NCI-H2196 treated with DMSO at 0.1 percent for 48 hours (cell line): ENCODE measurements around the gene XXYLT1.

Experiments
- DNase-seq: peaks from one replicate; lab custom pipeline; 2025; ENCODE audit not compliant: unreplicated experiment; lab: John Stamatoyannopoulos, UW

The XXYLT1 gene

DNA sequence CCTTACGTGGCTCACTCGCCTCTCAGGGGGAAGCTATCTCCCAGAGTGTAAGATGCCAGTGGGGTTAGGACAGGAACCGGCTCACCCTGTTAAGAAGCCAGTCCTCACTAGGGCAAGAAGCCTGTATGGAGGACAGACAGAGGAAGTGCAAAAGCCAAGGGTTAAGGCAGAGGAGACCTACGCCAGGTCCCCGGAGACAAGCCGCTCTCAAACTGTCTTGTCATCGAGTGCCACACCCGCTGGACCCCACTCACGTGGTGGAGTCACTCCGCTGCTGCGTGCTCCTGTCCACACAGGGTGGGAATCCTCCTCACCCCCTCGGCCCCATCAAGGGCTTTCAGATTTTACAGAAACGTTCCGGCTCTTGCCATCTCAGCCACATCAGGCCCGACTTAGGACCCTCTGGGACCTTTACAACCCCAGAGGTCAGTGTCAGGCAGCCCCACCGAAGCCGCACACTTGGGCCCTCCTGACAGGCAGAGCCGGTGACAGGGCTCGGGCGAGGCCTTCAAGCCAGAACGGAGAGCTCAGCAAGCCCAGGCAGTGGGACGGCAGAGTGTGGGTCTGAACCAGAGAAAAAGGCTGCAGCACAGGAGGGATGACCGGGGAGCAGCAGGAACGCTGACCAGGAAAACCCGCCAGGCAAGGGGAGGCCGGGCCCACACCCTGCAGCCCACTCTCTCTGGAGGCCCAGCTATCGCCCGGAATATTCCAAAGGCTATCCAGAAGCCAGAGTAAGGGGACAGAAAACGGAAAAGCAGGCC lies 61.7 kb downstream of the XXYLT1 start:
- no peak for DNase-seq

DNA sequence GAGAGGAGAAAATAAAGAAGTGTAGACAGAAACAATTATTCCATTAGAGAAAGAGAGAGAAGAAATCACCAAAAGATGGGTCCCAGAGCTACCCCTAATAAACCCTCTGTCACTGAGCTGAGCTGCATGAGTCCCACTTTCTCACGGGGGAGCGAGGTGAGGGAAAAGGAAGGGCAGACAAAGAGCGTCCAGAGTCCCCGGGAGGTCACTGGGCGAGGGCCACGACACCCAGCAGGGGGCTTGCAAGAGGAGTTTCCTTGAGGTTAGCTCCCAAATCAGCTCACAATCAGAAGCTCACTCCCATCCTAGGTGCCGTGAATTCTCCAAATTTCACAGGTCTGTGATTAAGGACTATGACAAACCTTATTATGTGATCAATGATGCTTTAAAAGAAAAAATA lies 62.3 kb downstream of the XXYLT1 start:
- no peak for DNase-seq

DNA sequence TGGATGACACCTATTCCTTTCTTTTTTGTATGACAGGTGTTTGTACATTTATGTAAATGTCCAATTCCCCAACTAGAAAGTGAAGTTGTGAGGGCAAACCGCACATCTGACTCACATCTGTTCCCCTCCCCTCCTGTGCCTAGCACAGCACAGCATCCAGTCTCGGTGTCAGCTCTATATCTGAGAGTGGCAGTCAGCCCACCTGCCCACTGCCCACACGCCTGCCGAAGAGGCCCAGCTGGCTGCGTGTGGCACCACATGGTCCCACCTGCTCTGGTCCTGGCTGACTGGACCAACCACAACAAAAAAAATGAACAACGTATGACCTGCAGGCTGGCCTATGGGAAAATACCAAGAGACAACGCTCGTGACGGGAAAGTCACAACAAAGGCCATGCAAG lies 62.8 kb downstream of the XXYLT1 start:
- no peak for DNase-seq

DNA sequence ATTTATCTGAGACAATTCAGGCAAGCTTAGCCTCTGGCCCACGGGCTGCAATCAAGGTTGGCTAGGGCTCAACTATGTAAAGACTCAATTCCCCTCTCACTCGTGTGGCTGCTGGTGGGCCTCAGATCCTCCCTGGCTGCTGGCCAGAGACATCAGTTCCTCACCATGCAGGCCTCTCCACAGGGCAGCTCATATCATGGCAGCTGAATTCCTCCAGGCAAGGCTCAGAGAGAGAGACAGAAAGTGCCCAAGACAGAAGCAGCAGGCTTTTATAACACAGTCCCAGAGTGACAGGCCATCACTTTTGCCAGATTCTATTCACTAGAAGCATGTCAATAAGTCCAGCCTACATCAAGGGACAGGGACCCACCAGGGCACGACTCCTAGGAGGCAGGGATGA lies 63.2 kb downstream of the XXYLT1 start:
- DNase-seq, result no peak

DNA sequence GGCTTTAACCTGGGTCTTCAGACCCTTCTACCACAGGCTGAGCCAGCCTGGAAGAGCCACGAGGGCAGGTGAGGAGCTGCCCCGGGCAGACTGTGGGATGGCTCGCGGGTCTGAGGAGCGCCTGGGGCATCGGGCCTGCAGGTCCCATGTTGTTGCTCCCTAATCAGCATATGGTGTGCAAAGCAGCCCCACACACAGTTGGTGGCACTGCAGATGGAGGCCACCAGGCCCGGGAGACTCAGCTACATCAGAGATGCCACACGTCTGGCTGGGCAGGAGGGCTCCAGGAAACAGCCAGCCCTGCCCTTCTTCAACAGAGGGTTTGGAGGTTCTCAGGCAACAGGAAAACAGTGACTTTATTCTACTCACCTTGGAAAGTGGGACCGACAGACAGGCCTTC lies 63.9 kb downstream of the XXYLT1 start:
- DNase-seq, result no peak

DNA sequence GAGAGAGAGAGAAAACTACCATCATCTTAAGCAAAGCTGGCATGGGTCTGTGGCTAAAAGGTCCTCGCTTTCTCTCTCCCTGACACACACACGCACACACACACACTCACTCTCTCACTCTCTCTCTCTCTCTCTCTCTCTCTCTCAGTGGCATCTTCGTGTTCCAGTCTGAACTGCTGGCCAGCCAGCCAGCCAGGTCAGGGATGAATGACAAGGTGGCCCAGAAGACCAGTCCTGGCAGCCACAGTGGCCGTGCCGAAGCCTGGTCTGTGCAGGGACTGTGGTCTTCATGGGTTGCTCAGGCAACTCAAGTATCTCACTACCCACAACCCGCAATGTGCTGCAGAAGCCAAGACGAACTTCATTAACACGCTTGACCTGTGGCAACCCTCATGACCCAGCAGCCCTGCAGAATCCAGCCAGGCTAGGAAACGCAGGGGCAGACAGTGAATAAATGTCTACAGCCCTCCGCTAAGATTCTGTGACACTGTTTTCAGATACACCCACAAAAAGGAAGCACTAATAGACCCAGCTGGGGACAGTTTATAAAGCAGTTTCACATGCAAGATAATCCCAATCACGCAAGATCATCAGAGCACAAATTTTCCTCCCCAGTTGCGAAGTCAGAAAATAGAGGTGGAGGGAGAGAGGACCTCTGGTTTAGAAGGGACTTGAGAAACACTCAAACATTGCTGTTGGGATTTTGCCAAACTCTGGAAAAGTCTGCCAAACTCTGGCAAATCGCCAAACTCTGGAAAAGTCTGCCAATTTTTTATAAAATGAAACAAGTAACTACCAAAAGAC lies 66.4 kb downstream of the XXYLT1 start:
- no peak for DNase-seq

DNA sequence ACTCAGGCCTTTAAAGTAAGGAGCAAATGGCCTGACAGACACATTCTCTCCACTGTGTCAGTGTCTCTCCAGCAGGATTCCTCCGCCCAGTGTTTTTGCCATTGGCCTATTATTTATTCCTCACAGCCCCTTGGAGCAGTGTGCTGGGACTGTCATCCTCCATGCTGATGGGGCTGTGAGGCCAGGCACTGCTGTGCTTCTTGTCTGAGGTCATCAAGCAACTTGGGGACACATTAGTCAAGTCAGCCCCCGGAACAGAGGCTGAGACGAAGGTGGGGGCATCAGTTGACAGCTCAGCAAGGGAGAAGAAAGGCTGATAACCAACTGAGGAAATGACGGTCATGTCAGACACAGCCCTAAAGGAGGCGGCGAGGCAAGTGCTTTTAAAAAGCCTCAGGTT lies 67.4 kb downstream of the XXYLT1 start:
- DNase-seq, result no peak

DNA sequence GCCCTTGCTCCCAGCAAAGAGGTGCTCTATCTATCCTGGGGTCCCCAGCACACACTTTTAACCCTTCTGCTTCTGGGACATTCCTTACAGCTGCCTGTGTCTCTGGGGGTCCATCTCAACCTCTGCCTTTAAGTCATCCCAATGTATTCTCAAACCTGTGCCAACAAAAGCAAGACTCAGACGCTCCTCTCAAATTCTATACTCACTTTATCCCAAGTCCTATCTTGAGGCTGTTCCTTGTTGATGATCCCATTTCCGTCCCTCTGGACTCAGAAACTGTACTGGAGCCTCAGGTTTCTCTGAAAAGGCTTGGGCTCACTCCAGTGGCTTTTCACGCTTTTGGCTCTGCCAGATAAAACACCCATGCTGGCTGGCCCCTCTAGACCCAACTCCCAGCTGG lies 69.7 kb downstream of the XXYLT1 start:
- DNase-seq, result no peak

DNA sequence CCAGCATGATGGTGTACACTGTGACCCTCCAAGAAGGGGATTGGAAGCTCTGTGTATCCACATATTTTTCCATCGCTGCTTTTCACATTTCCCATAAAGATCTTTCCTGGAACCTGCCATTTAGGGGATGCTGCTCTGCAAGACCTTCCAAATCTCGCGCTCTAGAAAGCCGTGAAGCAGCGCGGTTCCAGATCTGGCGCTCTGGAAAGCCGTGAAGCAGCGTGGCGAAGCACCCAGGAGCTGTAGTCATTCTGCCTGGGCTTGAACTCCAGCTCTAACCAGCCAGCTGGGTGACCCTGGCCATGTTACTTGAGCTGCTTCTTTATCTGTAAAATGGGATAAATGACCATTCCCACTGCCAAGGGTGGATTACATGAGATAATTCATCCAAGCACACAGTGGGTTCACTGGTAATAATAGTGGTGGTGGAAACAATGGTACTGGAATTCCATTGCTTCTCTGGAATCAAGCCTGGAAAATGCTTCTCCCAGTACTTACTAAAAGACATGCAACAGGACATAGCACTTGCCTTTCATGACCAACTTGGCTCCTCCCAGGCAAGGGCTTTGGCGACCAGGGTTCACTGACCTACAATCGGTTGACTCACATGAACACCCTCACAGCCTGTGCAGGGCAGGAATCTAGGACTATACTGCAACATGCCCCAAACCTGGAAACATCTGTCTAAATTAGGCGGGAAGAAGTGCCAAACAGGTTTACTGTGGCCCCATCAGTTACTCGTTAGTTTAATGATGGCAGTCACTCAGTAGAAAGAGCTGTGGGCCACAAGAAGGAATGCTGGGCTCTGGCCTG lies 70.7 kb downstream of the XXYLT1 start:
- no peak for DNase-seq

DNA sequence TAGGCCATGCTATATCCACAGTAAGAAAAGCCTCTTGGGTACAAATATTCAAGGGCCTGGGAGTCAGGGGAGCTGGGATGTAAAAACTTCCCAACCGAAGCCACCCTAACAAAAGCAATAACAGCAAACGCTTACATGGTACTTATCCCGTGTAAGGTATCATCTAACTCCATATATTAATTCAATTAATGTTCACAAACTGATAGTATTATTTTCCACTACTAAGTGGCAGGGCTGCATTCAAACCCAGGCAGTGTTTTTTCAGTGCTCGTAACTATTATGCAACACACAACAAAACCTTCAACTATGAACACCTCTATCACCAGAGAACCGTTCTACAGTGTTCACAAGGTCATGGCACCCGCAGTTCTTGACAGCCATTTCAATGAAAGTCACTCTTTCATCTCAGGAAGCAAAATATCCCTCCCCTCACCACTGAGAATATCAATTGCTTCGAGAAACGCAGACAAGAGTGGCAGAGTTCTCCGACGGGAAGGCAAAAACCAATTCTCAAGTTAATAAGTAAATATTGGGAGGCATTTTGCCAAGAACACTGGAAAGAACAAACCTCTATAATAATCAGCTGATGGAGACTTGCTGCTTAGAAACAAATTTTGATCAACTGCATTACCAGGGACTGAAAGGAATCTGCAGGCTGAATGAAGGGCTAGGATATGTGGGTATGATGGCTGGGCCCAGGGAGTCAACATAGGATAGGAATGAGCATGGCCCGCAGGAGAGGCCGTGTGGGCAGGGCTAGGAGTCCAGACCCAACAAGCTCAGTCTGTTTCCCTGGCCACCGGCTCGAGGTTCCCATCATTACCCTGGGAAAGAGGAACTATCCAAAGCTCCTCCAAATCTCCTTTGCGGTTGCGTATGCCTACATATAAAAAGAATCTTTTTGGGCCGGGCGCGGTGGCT lies 72.3 kb downstream of the XXYLT1 start:
- DNase-seq, result no peak

DNA sequence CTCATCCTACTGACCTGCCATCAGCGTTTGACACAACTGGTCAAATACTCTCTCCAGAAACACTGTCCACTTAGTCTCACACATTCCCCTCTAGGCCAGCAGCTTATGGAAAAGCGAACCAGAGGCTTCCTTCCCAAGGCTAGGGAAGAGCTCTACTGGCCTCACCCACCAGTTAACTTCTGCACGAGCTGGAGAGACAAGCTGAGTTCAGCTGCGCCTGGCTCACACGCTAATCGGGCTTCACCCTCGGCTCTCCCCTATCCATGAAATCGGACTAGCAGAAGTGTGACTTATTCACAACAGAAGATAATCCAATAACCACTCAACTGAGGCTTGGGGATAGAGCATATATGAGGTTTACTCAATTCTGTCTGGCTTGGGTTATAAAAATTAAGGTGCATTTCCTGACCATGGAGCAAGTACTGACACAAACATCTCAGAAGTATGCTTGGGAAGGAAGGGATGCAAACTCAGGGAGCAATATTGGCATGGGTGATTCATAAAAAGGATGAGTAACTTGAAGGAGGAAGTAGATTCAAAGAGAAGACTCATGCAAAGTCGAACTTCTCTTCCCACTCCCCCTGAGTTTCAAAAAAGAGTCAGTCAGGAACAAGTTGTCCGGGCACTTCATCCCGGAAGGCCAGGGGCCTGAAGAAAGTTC lies 73.1 kb downstream of the XXYLT1 start:
- DNase-seq, result no peak

DNA sequence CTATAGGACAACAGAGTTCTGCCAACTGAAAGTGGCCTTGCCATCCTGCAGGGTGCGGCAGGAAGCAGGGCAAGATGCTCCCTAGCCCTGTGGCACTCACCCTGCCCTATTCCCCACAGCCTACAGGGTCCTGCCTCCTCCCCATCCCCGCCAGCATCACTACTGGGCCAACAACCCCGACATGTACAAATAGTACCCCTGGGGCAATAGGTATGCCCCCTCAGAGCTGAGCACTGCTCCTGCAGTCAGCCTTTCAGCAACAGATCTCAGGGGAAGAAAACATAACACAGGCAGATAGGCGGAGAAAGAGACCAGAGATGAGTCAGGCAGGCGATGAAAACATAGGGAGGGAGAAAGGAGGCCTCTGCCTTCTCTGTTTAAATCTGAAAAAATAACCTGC lies 74.7 kb downstream of the XXYLT1 start:
- DNase-seq, result no peak

DNA sequence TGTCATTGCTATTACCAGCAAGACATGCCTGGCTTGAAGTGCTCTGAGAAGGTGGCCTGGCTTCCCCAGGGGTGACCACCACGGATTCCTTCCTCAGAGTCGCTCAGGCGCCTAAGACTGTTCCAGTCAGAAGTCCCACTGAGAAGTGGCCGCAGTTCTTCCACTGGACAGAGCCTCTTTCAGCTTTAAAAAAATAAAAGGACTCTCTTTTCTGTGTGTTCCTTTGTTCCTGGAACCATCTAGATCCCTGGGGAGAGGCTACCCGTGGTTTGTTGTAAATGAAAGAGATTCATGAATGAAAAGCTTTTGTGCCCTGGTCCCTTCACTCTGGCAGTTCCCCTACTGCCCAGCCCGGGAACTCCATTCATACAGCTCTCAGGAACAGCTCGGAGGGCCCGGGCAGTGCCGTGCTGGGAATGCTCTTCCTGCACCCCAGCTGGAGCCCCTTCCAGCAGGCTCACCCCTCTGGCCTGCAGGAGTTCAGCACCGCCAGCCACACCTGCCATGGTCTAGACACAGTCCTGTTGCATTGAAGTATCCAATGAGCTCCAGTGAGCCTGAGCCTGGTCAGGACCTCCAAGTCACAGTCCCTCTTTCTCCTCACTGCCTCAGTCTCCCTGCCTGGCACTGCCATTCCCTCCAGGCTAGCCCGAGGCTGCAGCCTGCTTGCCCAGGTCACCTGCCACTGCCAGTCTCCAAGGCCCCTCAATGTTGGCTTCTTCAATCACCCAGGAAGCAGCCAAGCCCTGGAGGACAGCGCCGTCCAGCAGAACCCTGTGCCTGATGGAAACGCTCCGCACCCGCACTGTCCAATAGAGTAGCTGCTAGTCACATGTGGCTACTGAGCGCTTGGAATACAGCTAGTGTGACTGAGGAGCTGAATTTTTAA lies 75.4 kb downstream of the XXYLT1 start:
- no peak for DNase-seq

DNA sequence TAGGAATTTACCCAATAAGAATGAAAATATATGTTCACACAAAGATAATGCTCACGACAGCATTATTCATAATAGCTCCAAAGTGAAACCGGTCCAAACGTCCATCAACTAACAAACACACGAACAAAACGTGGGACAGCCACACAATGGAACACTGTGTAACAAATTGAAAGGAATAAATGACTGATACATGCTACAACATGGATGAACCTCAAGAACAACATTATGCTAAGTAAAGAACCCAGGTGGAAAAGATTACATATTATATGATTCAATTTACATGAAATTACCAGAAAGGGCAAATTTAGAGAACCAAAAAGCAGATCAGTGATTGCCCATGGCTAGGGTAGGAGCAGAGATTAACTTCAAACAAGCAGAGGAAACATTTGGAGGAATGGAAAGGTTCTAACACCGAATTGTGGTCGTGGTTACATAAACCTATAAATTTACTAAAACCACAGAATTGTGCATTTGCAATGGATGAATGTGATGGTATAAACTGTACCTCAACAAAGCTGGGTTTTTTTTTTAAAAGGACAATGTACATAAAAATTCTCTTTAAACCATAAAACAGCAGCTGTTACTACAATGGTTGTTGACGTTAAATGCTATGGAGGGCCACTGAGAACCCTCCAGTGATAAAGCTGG lies 76.3 kb downstream of the XXYLT1 start:
- no peak for DNase-seq

DNA sequence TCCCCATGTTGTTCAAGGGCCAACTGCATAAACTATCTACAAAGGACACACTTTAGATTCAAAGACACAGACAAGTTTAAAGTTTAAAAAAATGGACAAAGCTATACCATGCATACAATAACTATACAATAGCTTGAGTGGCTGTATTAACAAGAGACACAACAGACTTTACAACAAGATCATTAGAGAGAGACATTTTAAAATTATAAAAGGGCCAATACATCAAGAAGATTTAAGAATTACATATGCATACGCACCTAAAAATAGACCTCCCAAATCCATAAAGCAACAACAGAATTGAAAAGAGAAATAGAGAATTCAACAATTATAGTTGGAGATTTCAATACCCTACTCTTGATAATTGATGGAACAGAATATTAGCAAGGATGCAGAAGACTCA lies 79.4 kb downstream of the XXYLT1 start:
- no peak for DNase-seq

DNA sequence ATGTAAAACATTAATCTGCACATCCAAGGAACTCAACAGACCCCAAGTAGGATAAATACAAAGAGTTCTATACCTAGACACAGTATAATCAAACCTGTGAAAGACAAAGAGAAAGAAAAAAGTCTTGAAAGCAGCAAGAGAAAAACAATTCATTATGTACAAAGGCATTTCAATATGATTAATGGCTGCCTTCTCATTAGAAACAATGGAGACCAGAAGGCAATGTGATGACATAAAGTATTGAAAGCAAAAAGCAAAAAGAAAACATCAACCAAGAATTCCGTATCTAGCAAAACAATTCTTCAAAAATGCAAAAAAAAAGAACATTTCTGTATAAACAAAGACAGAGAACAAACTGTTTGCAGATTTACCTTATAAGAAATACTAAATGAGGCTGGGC lies 81.1 kb downstream of the XXYLT1 start:
- DNase-seq, result no peak

DNA sequence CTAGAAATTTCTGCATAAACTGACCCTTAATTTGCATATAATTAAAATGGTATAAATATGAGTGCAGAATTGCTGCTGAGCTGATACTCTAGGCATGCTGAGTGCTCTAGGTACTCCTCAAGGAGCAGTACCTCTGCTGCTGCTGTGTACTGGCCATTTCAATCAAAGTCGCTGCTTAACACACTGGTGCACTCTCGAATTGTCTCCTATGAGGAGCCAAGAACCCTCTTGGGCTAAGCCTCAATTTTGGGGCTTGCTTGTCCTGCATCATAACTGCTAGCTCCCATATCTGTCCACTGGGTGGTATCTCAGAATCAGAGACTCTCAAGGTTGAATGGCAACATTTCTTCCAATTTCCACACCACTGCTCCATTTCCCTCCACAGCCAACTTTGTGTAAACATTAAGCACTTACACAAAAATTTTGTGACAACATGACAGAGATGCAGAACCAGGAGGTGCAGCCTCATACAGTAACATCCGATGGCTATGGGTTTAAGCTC lies 82.5 kb downstream of the XXYLT1 start:
- no peak for DNase-seq

DNA sequence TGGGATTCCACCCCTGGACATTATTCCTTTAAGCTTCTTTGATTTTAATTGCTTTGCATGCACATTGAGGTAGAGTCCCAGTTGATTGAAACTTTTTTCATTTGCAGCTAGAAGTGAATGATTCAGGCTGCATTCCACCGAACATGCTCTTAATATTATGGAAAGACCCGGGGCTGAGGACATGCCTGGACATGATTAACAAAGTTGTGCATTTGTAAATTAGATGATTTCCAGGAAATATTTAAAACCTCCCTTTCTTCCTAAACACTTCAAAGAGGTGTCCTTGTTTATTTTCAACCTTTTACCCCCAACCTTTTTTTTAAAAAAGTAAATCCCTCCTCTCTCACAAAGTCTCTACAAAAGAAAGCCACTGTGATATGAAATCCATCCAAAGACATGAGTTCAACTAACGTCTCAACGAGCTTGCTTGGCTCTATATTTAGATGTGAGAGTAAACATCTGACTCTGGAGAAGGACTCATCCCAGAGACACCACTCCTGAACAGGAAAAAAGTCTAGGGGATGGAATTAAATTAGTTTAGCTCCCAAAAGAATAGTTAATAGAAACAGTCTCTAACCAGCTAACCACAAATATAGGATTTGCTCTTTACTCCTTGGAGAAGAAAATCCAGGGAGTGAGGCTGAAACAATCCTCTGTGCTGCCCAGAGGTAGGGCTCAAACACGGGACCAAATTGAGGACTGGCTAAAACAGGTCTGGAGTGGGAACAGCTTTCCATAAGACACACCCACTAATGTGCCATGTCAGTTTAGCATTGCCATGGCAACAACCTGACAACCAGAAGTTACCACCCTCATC lies 83.1 kb downstream of the XXYLT1 start:
- DNase-seq, result no peak
